Measurements from ENCODE around the gene BCL11A. TPM values are rescaled to one million over a fixed set of nuclear protein-coding genes. Genes with fewer than 3 reads are reported as not detected.

BCL11A gene
- total RNA-seq, 5 donors from 2014 or later (not counting 1 experiment from before 2014, with no cell fraction given): 3.6 to 11.9 (median 5.6) TPM

- DNase-seq (no peak), ATAC-seq (replicated peaks in 1 of 4) (no peak)
- Histone ChIP-seq H3K36me3 (ENCODE audit: control insufficient read depth in 2 of 2, extremely low read depth in 1 of 2, insufficient read depth in 1 of 2, low read length in 1 of 2) (no peaks in the 10 kb centered on the region), H3K9me3 (no peaks in the 10 kb centered on the region), H3K27ac (ENCODE audit: low read length) (no peak overlapping the region), H3K4me1 (ENCODE audit: control insufficient read depth in 1 of 2, extremely low read depth in 1 of 2, insufficient read depth in 2 of 2, low read length in 2 of 2) (no peaks in the 10 kb centered on the region), H3K4me3 (ENCODE audit: control insufficient read depth in 1 of 2, extremely low read depth in 1 of 2, low read length in 1 of 2) (no peak overlapping the region), H3K27me3 (replicated peaks in 1 of 2; ENCODE audit: control insufficient read depth in 2 of 2, extremely low read depth in 1 of 2, insufficient read depth in 2 of 2, low read length in 1 of 2) (peaks cover 0 to 6% of the 10 kb centered on the region in 2 experiments)
- WGBS (ENCODE audit: insufficient coverage): 68% methylated on average over 4 of the region's 5 CpGs
- H3K4me3 Mint-ChIP-seq: no peak overlapping the region
- H3K27ac Mint-ChIP-seq: no peak overlapping the region
- CTCF ChIA-PET: no interaction called here
- H3K27me3 Mint-ChIP-seq: peaks cover 0 to 3% of the 10 kb centered on the region in 2 donors
- H3K9me3 Mint-ChIP-seq: no peaks in the 10 kb centered on the region
- POLR2A ChIA-PET: no interaction called here
- no peaks in the 10 kb centered on the region for H3K4me1 Mint-ChIP-seq
- no peaks in the 10 kb centered on the region for H3K36me3 Mint-ChIP-seq
These were observed 120.3 kb downstream of the BCL11A start for GRCh38 chr2:60433018-60433596.

GRCh38 chr2:60432035-60432601 is 121.3 kb downstream of the BCL11A start:
- peaks cover 0 to 3% of the 10 kb centered on the region in 2 experiments for H3K27me3 ChIP-seq (replicated peaks in 1 of 2; ENCODE audit: control insufficient read depth in 2 of 2, extremely low read depth in 1 of 2, insufficient read depth in 2 of 2, low read length in 1 of 2)
- H3K36me3 Mint-ChIP-seq: no peaks in the 10 kb centered on the region
- CTCF ChIA-PET: no interaction called here
- H3K36me3 ChIP-seq (ENCODE audit: control insufficient read depth in 2 of 2, extremely low read depth in 1 of 2, insufficient read depth in 1 of 2, low read length in 1 of 2): no peaks in the 10 kb centered on the region
- H3K4me1 Mint-ChIP-seq: no peaks in the 10 kb centered on the region
- no peak overlapping the region for H3K4me3 Mint-ChIP-seq
- no peak overlapping the region for H3K27ac ChIP-seq (ENCODE audit: low read length)
- no peak for DNase-seq
- no peaks in the 10 kb centered on the region for H3K9me3 Mint-ChIP-seq
- POLR2A ChIA-PET: no interaction called here
- 73% methylated on average over 6 of the region's 8 CpGs for WGBS (ENCODE audit: insufficient coverage)
- no peak for ATAC-seq (replicated peaks in 1 of 4)
- H3K9me3 ChIP-seq: no peaks in the 10 kb centered on the region
- H3K27me3 Mint-ChIP-seq: no peaks in the 10 kb centered on the region
- no peaks in the 10 kb centered on the region for H3K4me1 ChIP-seq (ENCODE audit: control insufficient read depth in 1 of 2, extremely low read depth in 1 of 2, insufficient read depth in 2 of 2, low read length in 2 of 2)
- no peak overlapping the region for H3K27ac Mint-ChIP-seq
- H3K4me3 ChIP-seq (ENCODE audit: control insufficient read depth in 1 of 2, extremely low read depth in 1 of 2, low read length in 1 of 2): no peak overlapping the region

GRCh38 chr2:60429681-60430080 is 123.8 kb downstream of the BCL11A start:
- CTCF ChIA-PET: no interaction called here
- no peaks in the 10 kb centered on the region for H3K9me3 Mint-ChIP-seq
- H3K4me1 Mint-ChIP-seq: no peaks in the 10 kb centered on the region
- no peak overlapping the region for H3K4me3 Mint-ChIP-seq
- H3K27ac ChIP-seq (ENCODE audit: low read length): no peak overlapping the region
- H3K36me3 ChIP-seq (ENCODE audit: control insufficient read depth in 2 of 2, extremely low read depth in 1 of 2, insufficient read depth in 1 of 2, low read length in 1 of 2): no peaks in the 10 kb centered on the region
- no peaks in the 10 kb centered on the region for H3K27me3 ChIP-seq (replicated peaks in 1 of 2; ENCODE audit: control insufficient read depth in 2 of 2, extremely low read depth in 1 of 2, insufficient read depth in 2 of 2, low read length in 1 of 2)
- no peaks in the 10 kb centered on the region for H3K4me1 ChIP-seq (ENCODE audit: control insufficient read depth in 1 of 2, extremely low read depth in 1 of 2, insufficient read depth in 2 of 2, low read length in 2 of 2)
- no peaks in the 10 kb centered on the region for H3K36me3 Mint-ChIP-seq
- no peaks in the 10 kb centered on the region for H3K27me3 Mint-ChIP-seq
- no peak for DNase-seq
- no peaks in the 10 kb centered on the region for H3K9me3 ChIP-seq
- POLR2A ChIA-PET: no interaction called here
- no peak for ATAC-seq (replicated peaks in 1 of 4)
- no peak overlapping the region for H3K27ac Mint-ChIP-seq
- H3K4me3 ChIP-seq (ENCODE audit: control insufficient read depth in 1 of 2, extremely low read depth in 1 of 2, low read length in 1 of 2): no peak overlapping the region
- WGBS (ENCODE audit: insufficient coverage): 67% methylated on average over 2 of the region's 4 CpGs

GRCh38 chr2:60426880-60427279 is 126.6 kb downstream of the BCL11A start:
- no peak overlapping the region for H3K27ac ChIP-seq (ENCODE audit: low read length)
- no peaks in the 10 kb centered on the region for H3K27me3 ChIP-seq (replicated peaks in 1 of 2; ENCODE audit: control insufficient read depth in 2 of 2, extremely low read depth in 1 of 2, insufficient read depth in 2 of 2, low read length in 1 of 2)
- H3K27ac Mint-ChIP-seq: no peak overlapping the region
- H3K9me3 Mint-ChIP-seq: no peaks in the 10 kb centered on the region
- CTCF ChIA-PET: no interaction called here
- H3K27me3 Mint-ChIP-seq: peaks cover 0 to 3% of the 10 kb centered on the region in 2 donors
- ATAC-seq (replicated peaks in 1 of 4): no peak
- H3K4me1 ChIP-seq (ENCODE audit: control insufficient read depth in 1 of 2, extremely low read depth in 1 of 2, insufficient read depth in 2 of 2, low read length in 2 of 2): no peaks in the 10 kb centered on the region
- H3K4me1 Mint-ChIP-seq: no peaks in the 10 kb centered on the region
- no peak for DNase-seq
- H3K36me3 ChIP-seq (ENCODE audit: control insufficient read depth in 2 of 2, extremely low read depth in 1 of 2, insufficient read depth in 1 of 2, low read length in 1 of 2): no peaks in the 10 kb centered on the region
- H3K9me3 ChIP-seq: no peaks in the 10 kb centered on the region
- no peaks in the 10 kb centered on the region for H3K36me3 Mint-ChIP-seq
- no peak overlapping the region for H3K4me3 ChIP-seq (ENCODE audit: control insufficient read depth in 1 of 2, extremely low read depth in 1 of 2, low read length in 1 of 2)
- WGBS (ENCODE audit: insufficient coverage): 100% methylated on average over 2 of the region's 7 CpGs
- POLR2A ChIA-PET: no interaction called here
- no peak overlapping the region for H3K4me3 Mint-ChIP-seq

GRCh38 chr2:60426341-60426740 is 127.1 kb downstream of the BCL11A start:
- H3K27me3 Mint-ChIP-seq: peaks cover 0 to 3% of the 10 kb centered on the region in 2 donors
- no peaks in the 10 kb centered on the region for H3K36me3 Mint-ChIP-seq

GRCh38 chr2:60424233-60424632 is 129.2 kb downstream of the BCL11A start:
- Mint-ChIP-seq H3K27ac (no peak overlapping the region), H3K36me3 (no peaks in the 10 kb centered on the region), H3K4me1 (no peaks in the 10 kb centered on the region), H3K27me3 (peaks cover 0 to 5% of the 10 kb centered on the region in 2 donors), H3K9me3 (no peaks in the 10 kb centered on the region), H3K4me3 (no peak overlapping the region)
- no peaks in the 10 kb centered on the region for H3K36me3 ChIP-seq (ENCODE audit: control insufficient read depth in 2 of 2, extremely low read depth in 1 of 2, insufficient read depth in 1 of 2, low read length in 1 of 2)
- H3K9me3 ChIP-seq: no peaks in the 10 kb centered on the region
- H3K27me3 ChIP-seq (replicated peaks in 1 of 2; ENCODE audit: control insufficient read depth in 2 of 2, extremely low read depth in 1 of 2, insufficient read depth in 2 of 2, low read length in 1 of 2): no peaks in the 10 kb centered on the region
- no peaks in the 10 kb centered on the region for H3K4me1 ChIP-seq (ENCODE audit: control insufficient read depth in 1 of 2, extremely low read depth in 1 of 2, insufficient read depth in 2 of 2, low read length in 2 of 2)
- no peak overlapping the region for H3K27ac ChIP-seq (ENCODE audit: low read length)
- no peak overlapping the region for H3K4me3 ChIP-seq (ENCODE audit: control insufficient read depth in 1 of 2, extremely low read depth in 1 of 2, low read length in 1 of 2)
- ATAC-seq (replicated peaks in 1 of 4): no peak
- ChIA-PET CTCF (no interaction called here), POLR2A (no interaction called here)
- 63% methylated on average over 1 of the region's 5 CpGs for WGBS (ENCODE audit: insufficient coverage)
- no peak for DNase-seq

More at GRCh38 chr2:60426341-60426740, 127.1 kb downstream of the BCL11A start:
- no peak overlapping the region for H3K4me3 Mint-ChIP-seq
- ChIA-PET POLR2A (no interaction called here), CTCF (no interaction called here)
- no peaks in the 10 kb centered on the region for H3K4me1 Mint-ChIP-seq
- Histone ChIP-seq H3K4me1 (ENCODE audit: control insufficient read depth in 1 of 2, extremely low read depth in 1 of 2, insufficient read depth in 2 of 2, low read length in 2 of 2) (no peaks in the 10 kb centered on the region), H3K36me3 (ENCODE audit: control insufficient read depth in 2 of 2, extremely low read depth in 1 of 2, insufficient read depth in 1 of 2, low read length in 1 of 2) (no peaks in the 10 kb centered on the region), H3K27ac (ENCODE audit: low read length) (no peak overlapping the region), H3K4me3 (ENCODE audit: control insufficient read depth in 1 of 2, extremely low read depth in 1 of 2, low read length in 1 of 2) (no peak overlapping the region), H3K9me3 (no peaks in the 10 kb centered on the region), H3K27me3 (replicated peaks in 1 of 2; ENCODE audit: control insufficient read depth in 2 of 2, extremely low read depth in 1 of 2, insufficient read depth in 2 of 2, low read length in 1 of 2) (no peaks in the 10 kb centered on the region)
- no peaks in the 10 kb centered on the region for H3K9me3 Mint-ChIP-seq
- no peak overlapping the region for H3K27ac Mint-ChIP-seq
- DNase-seq: no peak
- no peak for ATAC-seq (replicated peaks in 1 of 4)

GRCh38 chr2:60423505-60423904 is 129.9 kb downstream of the BCL11A start:
- CTCF ChIA-PET: no interaction called here
- H3K36me3 Mint-ChIP-seq: no peaks in the 10 kb centered on the region

More at GRCh38 chr2:60423505-60423904, 129.9 kb downstream of the BCL11A start:
- ATAC-seq (replicated peaks in 1 of 4) (no peak), DNase-seq (no peak)
- H3K27ac ChIP-seq (ENCODE audit: low read length): no peak overlapping the region
- Mint-ChIP-seq H3K9me3 (no peaks in the 10 kb centered on the region), H3K27me3 (peaks cover 0 to 8% of the 10 kb centered on the region in 2 donors), H3K4me3 (no peak overlapping the region), H3K4me1 (no peaks in the 10 kb centered on the region), H3K27ac (no peak overlapping the region)
- H3K36me3 ChIP-seq (ENCODE audit: control insufficient read depth in 2 of 2, extremely low read depth in 1 of 2, insufficient read depth in 1 of 2, low read length in 1 of 2): no peaks in the 10 kb centered on the region
- WGBS (ENCODE audit: insufficient coverage): no CpG with 5 or more reads among the region's 1 CpG
- no peaks in the 10 kb centered on the region for H3K27me3 ChIP-seq (replicated peaks in 1 of 2; ENCODE audit: control insufficient read depth in 2 of 2, extremely low read depth in 1 of 2, insufficient read depth in 2 of 2, low read length in 1 of 2)
- no peak overlapping the region for H3K4me3 ChIP-seq (ENCODE audit: control insufficient read depth in 1 of 2, extremely low read depth in 1 of 2, low read length in 1 of 2)
- H3K4me1 ChIP-seq (ENCODE audit: control insufficient read depth in 1 of 2, extremely low read depth in 1 of 2, insufficient read depth in 2 of 2, low read length in 2 of 2): no peaks in the 10 kb centered on the region
- POLR2A ChIA-PET: no interaction called here
- no peaks in the 10 kb centered on the region for H3K9me3 ChIP-seq

Data from T-cell (primary cell).